ENCODE results near the gene ACP6. TPM values are rescaled to one million over a fixed set of nuclear protein-coding genes. Genes with fewer than 3 reads are reported as not detected.

ACP6 gene
- total RNA-seq, 4 donors from 2014 or later, result 8.8 to 20.7 (median 13.9) TPM

GRCh38 chr1:147633759-147634158 is 36.6 kb downstream of the ACP6 start:
- no peaks in the 10 kb centered on the region for H3K27me3 ChIP-seq
- H3K4me3 ChIP-seq, result no peak overlapping the region
- no peaks in the 10 kb centered on the region for H3K4me1 ChIP-seq
- peaks cover 0 to 6% of the 10 kb centered on the region in 2 donors for H3K36me3 ChIP-seq
- ATAC-seq, result no peak
- H3K9me3 ChIP-seq, result no peaks in the 10 kb centered on the region
- H3K27ac ChIP-seq, result no peak overlapping the region
- WGBS, 2 donors (ENCODE audit: low coverage in 1 of 2), result 93 to 100% methylated on average over 1 of the region's 1 CpG
- TF ChIP-seq POLR2AphosphoS5 (IDR thresholded peaks at IDR 0.05) (no peak), EP300 (IDR thresholded peaks at IDR 0.05) (no peak), CTCF (IDR thresholded peaks at IDR 0.05) (no peak), POLR2A (IDR thresholded peaks at IDR 0.05) (no peak)

- ATAC-seq, result no peak
- Histone ChIP-seq H3K27me3 (no peaks in the 10 kb centered on the region), H3K4me1 (no peaks in the 10 kb centered on the region), H3K36me3 (peaks cover 0 to 5% of the 10 kb centered on the region in 2 donors), H3K27ac (no peak overlapping the region), H3K4me3 (no peak overlapping the region), H3K9me3 (no peaks in the 10 kb centered on the region)
- WGBS, 2 donors (ENCODE audit: low coverage in 1 of 2), result 77 to 84% methylated on average over 3 of the region's 3 CpGs
- TF ChIP-seq EP300 (IDR thresholded peaks at IDR 0.05), result no peak
- TF ChIP-seq CTCF (IDR thresholded peaks at IDR 0.05), result no peak
- no peak for TF ChIP-seq POLR2AphosphoS5 (IDR thresholded peaks at IDR 0.05)
- no peak for TF ChIP-seq POLR2A (IDR thresholded peaks at IDR 0.05)
Observed at GRCh38 chr1:147631839-147632238, 38.5 kb downstream of the ACP6 start.

GRCh38 chr1:147630447-147630846 is 39.9 kb downstream of the ACP6 start:
- Histone ChIP-seq H3K4me3 (no peak overlapping the region), H3K4me1 (peaks cover 0 to 5% (median 0%) of the 10 kb centered on the region in 3 donors), H3K36me3 (peaks cover 0 to 5% of the 10 kb centered on the region in 2 donors), H3K27me3 (no peaks in the 10 kb centered on the region), H3K9me3 (no peaks in the 10 kb centered on the region), H3K27ac (no peak overlapping the region)
- ATAC-seq, result no peak
- 50 to 67% methylated on average over 1 to 3 of the region's 6 CpGs for WGBS, 2 donors (ENCODE audit: low coverage in 1 of 2)
- TF ChIP-seq EP300 (IDR thresholded peaks at IDR 0.05) (no peak), POLR2AphosphoS5 (IDR thresholded peaks at IDR 0.05) (peak; percentile 10)

GRCh38 chr1:147630022-147630421 is 40.3 kb downstream of the ACP6 start:
- ATAC-seq, result no peak

GRCh38 chr1:147628441-147628840 is 41.9 kb downstream of the ACP6 start:
- Histone ChIP-seq H3K36me3 (peaks cover 0 to 21% of the 10 kb centered on the region in 2 donors), H3K27ac (no peak overlapping the region), H3K4me1 (peaks cover 0 to 8% (median 0%) of the 10 kb centered on the region in 3 donors), H3K27me3 (no peaks in the 10 kb centered on the region), H3K4me3 (no peak overlapping the region), H3K9me3 (no peaks in the 10 kb centered on the region)
- no peak for ATAC-seq
- 76 to 83% methylated on average over 4 to 5 of the region's 5 CpGs for WGBS, 2 donors (ENCODE audit: low coverage in 1 of 2)
- TF ChIP-seq POLR2AphosphoS5 (IDR thresholded peaks at IDR 0.05) (no peak), EP300 (IDR thresholded peaks at IDR 0.05) (no peak), CTCF (IDR thresholded peaks at IDR 0.05) (no peak), POLR2A (IDR thresholded peaks at IDR 0.05) (no peak)

More at GRCh38 chr1:147630022-147630421, 40.3 kb downstream of the ACP6 start:
- Histone ChIP-seq H3K9me3 (no peaks in the 10 kb centered on the region), H3K4me3 (no peak overlapping the region), H3K4me1 (peaks cover 0 to 8% (median 0%) of the 10 kb centered on the region in 3 donors), H3K27me3 (no peaks in the 10 kb centered on the region), H3K36me3 (peaks cover 0 to 5% of the 10 kb centered on the region in 2 donors), H3K27ac (no peak overlapping the region)
- TF ChIP-seq POLR2A (IDR thresholded peaks at IDR 0.05) (no peak), CTCF (IDR thresholded peaks at IDR 0.05) (no peak), POLR2AphosphoS5 (IDR thresholded peaks at IDR 0.05) (no peak), EP300 (IDR thresholded peaks at IDR 0.05) (no peak)
- WGBS, 2 donors (ENCODE audit: low coverage in 1 of 2), result 80 to 83% methylated on average over 2 to 6 of the region's 6 CpGs
